Activated naive CD4-positive, alpha-beta T cell treated with anti-CD3 and anti-CD28 coated beads, Interleukin-2, amount 50 U/mL, for 16 hours (primary cell): ENCODE data around the gene CCPG1.

Source experiments
- DNase-seq: peaks from one replicate; pipeline ENCODE4 v3.0.0-alpha.2; 2020

CCPG1 gene

GRCh38 chr15:55383687-55384086 is 24.5 kb downstream of the CCPG1 start:
- DNase-seq: no peak

GRCh38 chr15:55381595-55381994 is 26.6 kb downstream of the CCPG1 start:
- DNase-seq: no peak

- DNase-seq: no peak
Observed at GRCh38 chr15:55379095-55379494, 29.1 kb downstream of the CCPG1 start.

GRCh38 chr15:55372701-55373440 is 35.3 kb downstream of the CCPG1 start:
- no peak for DNase-seq

GRCh38 chr15:55366981-55367380 is 41.2 kb downstream of the CCPG1 start:
- DNase-seq: no peak

GRCh38 chr15:55362641-55363040 is 45.5 kb downstream of the CCPG1 start:
- no peak for DNase-seq

GRCh38 chr15:55361048-55361447 is 47.1 kb downstream of the CCPG1 start:
- DNase-seq: no peak

- no peak for DNase-seq
Observed at GRCh38 chr15:55360256-55360655, 47.9 kb downstream of the CCPG1 start.

GRCh38 chr15:55358471-55358870 is 49.7 kb downstream of the CCPG1 start:
- no peak for DNase-seq

- no peak for DNase-seq
Observed at GRCh38 chr15:55357774-55358173, 50.4 kb downstream of the CCPG1 start.

- no peak for DNase-seq
Observed at GRCh38 chr15:55356985-55357585, 51.1 kb downstream of the CCPG1 start.

- no peak for DNase-seq
Observed at GRCh38 chr15:55353025-55353424, 55.1 kb downstream of the CCPG1 start.

GRCh38 chr15:55349282-55349681 is 58.9 kb downstream of the CCPG1 start:
- no peak for DNase-seq

- no peak for DNase-seq
Observed at GRCh38 chr15:55348281-55348778, 59.8 kb downstream of the CCPG1 start.

- no peak for DNase-seq
Observed at GRCh38 chr15:55344206-55344605, 64.0 kb downstream of the CCPG1 start.

GRCh38 chr15:55343168-55343567 is 65.0 kb downstream of the CCPG1 start:
- DNase-seq: no peak

GRCh38 chr15:55337160-55337559 is 71.0 kb downstream of the CCPG1 start:
- DNase-seq: no peak

GRCh38 chr15:55334997-55335396 is 73.2 kb downstream of the CCPG1 start:
- no peak for DNase-seq

GRCh38 chr15:55334371-55334770 is 73.8 kb downstream of the CCPG1 start:
- DNase-seq: no peak

- no peak for DNase-seq
Observed at GRCh38 chr15:55327387-55327786, 80.8 kb downstream of the CCPG1 start.

- DNase-seq: no peak
Observed at GRCh38 chr15:55322467-55322866, 85.7 kb downstream of the CCPG1 start.

GRCh38 chr15:55320963-55321362 is 87.2 kb downstream of the CCPG1 start:
- DNase-seq: no peak

- no peak for DNase-seq
Observed at GRCh38 chr15:55320238-55320550, 88.0 kb downstream of the CCPG1 start.

- DNase-seq: no peak
Observed at GRCh38 chr15:55319537-55320237, 88.5 kb downstream of the CCPG1 start.
